HCT116 (cell line): ENCODE measurements around the gene SDSL. TPM values are rescaled to one million over a fixed set of nuclear protein-coding genes. Genes with fewer than 3 reads are reported as not detected.

Source experiments
- ATAC-seq: fragments of 200-7000 bp; cut with Tn5 transposase; 2 replicates; pipeline ENCODE4 v1.9.1; 2020; ENCODE audit warnings: mild to moderate bottlenecking, moderate library complexity
- BruUV-seq: library from RNA; stranded (reverse); fragments of 400-500 nt; replicated peaks from 2 replicates; lab custom pipeline; 2021; lab: Mats Ljungman, UMichigan
- CTCF ChIA-PET: fragments of 300-600 bp; sonication (Branson Sonifier 250); formaldehyde crosslinking; loops from one replicate; lab custom pipeline; 2021; ENCODE audit warnings: antibody characterized with exemption; lab: Charles Lee
- POLR2A ChIA-PET: fragments of 300-600, 350-600 bp; sonication (Branson Sonifier 250); formaldehyde crosslinking; loops from one replicate; lab custom pipeline; 2021; ENCODE audit warnings: antibody characterized with exemption; lab: Charles Lee
- RAD21 ChIA-PET, 2 experiments: fragments of 300-600 bp; sonication (Branson Sonifier 250); formaldehyde crosslinking; loops; one replicate each; lab custom pipeline; 2023; ENCODE audit warnings: low total read pairs in 2 of 2; ENCODE audit not compliant: uncharacterized antibody in 2 of 2, unreplicated experiment in 2 of 2, low non-redundant PET in 1 of 2; lab: Charles Lee
- DNase-seq: peaks from one replicate; pipeline ENCODE4 v3.0.0-alpha.2; 2010; ENCODE audit warnings: low read depth, low spot score
- H2AFZ ChIP-seq: fragments of 200-600 bp; shearing (Covaris generic), sonication (generic); 2 replicates; pipeline ENCODE4 v1.6.1; 2017; ENCODE audit warnings: low read depth, mixed run types, mixed read lengths, antibody characterized with exemption, low read length; ENCODE audit not compliant: poor library complexity, severe bottlenecking
- H3K27ac ChIP-seq: 2 replicates; pipeline ENCODE4 v1.5.1; 2012; ENCODE audit warnings: low read depth, low read length
- H3K27me3 ChIP-seq: fragments of 200-600 bp; sonication (generic); 2 replicates; pipeline ENCODE4 v1.6.1; 2016; ENCODE audit warnings: mixed run types, low read length, mixed read lengths; ENCODE audit not compliant: insufficient read depth
- H3K36me3 ChIP-seq, 2 experiments: fragments of 200-500 bp in 1 of 2; fragments of 200-600 bp in 1 of 2; sonication (Bioruptor generic) in 1 of 2; sonication (generic) in 1 of 2; 2 replicates each; pipeline versions ENCODE4 v1.5.1 to v1.6.1; 2014 to 2016; ENCODE audit warnings: low read length in 2 of 2, inconsistent platforms in 1 of 2, mixed read lengths in 1 of 2, mixed run types in 1 of 2; ENCODE audit not compliant: insufficient read depth in 2 of 2, control insufficient read depth in 1 of 2
- H3K4me1 ChIP-seq, 2 experiments: fragments of 200-600 bp in 1 of 2; sonication (generic) in 1 of 2; 2 replicates each; pipeline versions ENCODE4 v1.5.1 to v1.6.1; 2012 to 2017; ENCODE audit warnings: low read length in 2 of 2, inconsistent platforms in 1 of 2, mild to moderate bottlenecking in 1 of 2, mixed read lengths in 1 of 2, mixed run types in 1 of 2, moderate library complexity in 1 of 2; ENCODE audit not compliant: insufficient read depth in 2 of 2, control insufficient read depth in 1 of 2
- H3K4me2 ChIP-seq: fragments of 200-600 bp; sonication (generic); 2 replicates; pipeline ENCODE4 v1.6.1; 2017; ENCODE audit warnings: mixed run types, low read length, mixed read lengths
- H3K4me3 ChIP-seq, 2 experiments: fragments of 200-600 bp in 1 of 2; sonication (generic) in 1 of 2; replicated peaks in 1 of 2; 2 replicates each; pipeline ENCODE4 v1.5.1; 2011 to 2016; ENCODE audit warnings: low read length in 2 of 2, control low read depth in 1 of 2, low read depth in 1 of 2, mild to moderate bottlenecking in 1 of 2, mixed read lengths in 1 of 2, mixed run types in 1 of 2
- H3K79me2 ChIP-seq: fragments of 200-600 bp; sonication (generic); 2 replicates; pipeline ENCODE4 v1.6.1; 2017; ENCODE audit warnings: mild to moderate bottlenecking, mixed run types, low read length, moderate library complexity, mixed read lengths; ENCODE audit not compliant: insufficient read depth
- H3K9ac ChIP-seq: fragments of 200-600 bp; sonication (generic); 2 replicates; pipeline ENCODE4 v1.6.1; 2016; ENCODE audit warnings: low read length, mixed read lengths
- H3K9me2 ChIP-seq: fragments of 200-600 bp; sonication (generic), shearing (Covaris generic); 2 replicates; pipeline ENCODE4 v1.6.1; 2017; ENCODE audit warnings: mixed run types, mild to moderate bottlenecking, moderate library complexity; ENCODE audit not compliant: insufficient read depth
- H3K9me3 ChIP-seq, 2 experiments: fragments of 200-500 bp in 1 of 2; fragments of 200-600 bp in 1 of 2; sonication (Bioruptor generic) in 1 of 2; sonication (generic) in 1 of 2; 2 replicates each; pipeline ENCODE4 v1.6.1; 2014 to 2017; ENCODE audit warnings: low read length in 2 of 2, mixed read lengths in 2 of 2, inconsistent platforms in 1 of 2, low read depth in 1 of 2, mild to moderate bottlenecking in 1 of 2, mixed run types in 1 of 2, moderate library complexity in 1 of 2; ENCODE audit not compliant: control insufficient read depth in 1 of 2, insufficient read depth in 1 of 2
- H4K20me1 ChIP-seq: fragments of 200-600 bp; sonication (generic), shearing (Covaris generic); 2 replicates; pipeline ENCODE4 v1.6.1; 2017; ENCODE audit warnings: mixed run types, mild to moderate bottlenecking, moderate library complexity; ENCODE audit not compliant: insufficient read depth
- CBX3 ChIP-seq: IDR thresholded peaks from 2 replicates; pipeline ENCODE4 v1.6.1; 2012; ENCODE audit warnings: low read depth
- EGR1 ChIP-seq: IDR thresholded peaks from 2 replicates; pipeline ENCODE4 v1.6.1; 2012; ENCODE audit warnings: low read depth
- EZH2 ChIP-seq: fragments of 200-600 bp; sonication (generic); IDR thresholded peaks from 2 replicates; pipeline ENCODE4 v1.6.1; 2017; ENCODE audit warnings: antibody characterized with exemption, mixed run types
- EZH2phosphoT487 ChIP-seq: fragments of 200-600 bp; IDR thresholded peaks from 2 replicates; pipeline ENCODE4 v1.6.1; 2018; ENCODE audit warnings: antibody characterized with exemption, borderline replicate concordance
- JUND ChIP-seq: IDR thresholded peaks from 2 replicates; pipeline ENCODE4 v1.6.1; 2012
- POLR2A ChIP-seq: IDR thresholded peaks from 2 replicates; pipeline ENCODE4 v1.7.0; 2011; ENCODE audit warnings: borderline replicate concordance; ENCODE audit not compliant: insufficient read depth, insufficient read length; ENCODE audit errors: extremely low read depth
- POLR2AphosphoS5 ChIP-seq: IDR thresholded peaks from 2 replicates; pipeline ENCODE4 v1.6.1; 2011; ENCODE audit warnings: mild to moderate bottlenecking, low read depth, low read length, moderate library complexity
- RAD21 ChIP-seq: IDR thresholded peaks from 2 replicates; pipeline ENCODE4 v1.6.1; 2012; ENCODE audit warnings: low read depth, mild to moderate bottlenecking
- SP1 ChIP-seq: IDR thresholded peaks from 2 replicates; pipeline ENCODE4 v1.6.1; 2012; ENCODE audit warnings: low read depth
- SRF ChIP-seq: IDR thresholded peaks from 2 replicates; pipeline ENCODE4 v1.6.1; 2012; ENCODE audit warnings: low read depth
- TCF7L2 ChIP-seq: IDR thresholded peaks from 2 replicates; pipeline ENCODE4 v1.7.0; 2011; ENCODE audit warnings: borderline replicate concordance, inconsistent platforms; ENCODE audit not compliant: insufficient read depth, insufficient read length; ENCODE audit errors: extremely low read depth
- ZBTB33 ChIP-seq: IDR thresholded peaks from 2 replicates; pipeline ENCODE4 v1.6.1; 2011; ENCODE audit warnings: mild to moderate bottlenecking, low read length, moderate library complexity; ENCODE audit not compliant: insufficient replicate concordance; ENCODE audit errors: extremely low read depth
- ZFX ChIP-seq: fragments of 450-650 bp; IDR thresholded peaks from 2 replicates; pipeline ENCODE4 v1.6.1; 2017
- ZNF274 ChIP-seq: fragments of 200-500 bp; sonication (Bioruptor generic); IDR thresholded peaks from 2 replicates; pipeline ENCODE4 v1.6.1; 2014; ENCODE audit warnings: mild to moderate bottlenecking, low read depth, low read length, inconsistent platforms
- intact Hi-C: fragments of 100-400 bp; cut with micrococcal nuclease; formaldehyde crosslinking; loops from 2 replicates; pipeline ENCODE4 v1.10.0; 2022
- total RNA-seq: library from RNA; stranded (reverse); gene quantifications from one replicate; pipeline ENCODE4 v1.2.1, GENCODE V29; 2021; ENCODE audit not compliant: unreplicated experiment
- TF ChIP-seq, protein P1 (sequence below), 3 experiments: fragments of 200-600 bp in 1 of 3; sonication (generic) in 1 of 3; IDR thresholded peaks in 2 of 3; conservative IDR thresholded peaks in 1 of 3; 2 replicates each; pipeline ENCODE4 v1.5.1; 2012 to 2017; ENCODE audit warnings: low read depth in 2 of 3, low read length in 2 of 3, antibody characterized with exemption in 1 of 3, borderline replicate concordance in 1 of 3, control low read depth in 1 of 3, mild to moderate bottlenecking in 1 of 3, mixed read lengths in 1 of 3, mixed run types in 1 of 3, moderate library complexity in 1 of 3; ENCODE audit not compliant: insufficient read depth in 1 of 3
- TF ChIP-seq, protein P2 (sequence below): IDR thresholded peaks from 2 replicates; pipeline ENCODE4 v1.6.1; 2012

The SDSL gene
- total RNA-seq, 1 experiment from 2014 or later = 19.1 TPM

DNA sequence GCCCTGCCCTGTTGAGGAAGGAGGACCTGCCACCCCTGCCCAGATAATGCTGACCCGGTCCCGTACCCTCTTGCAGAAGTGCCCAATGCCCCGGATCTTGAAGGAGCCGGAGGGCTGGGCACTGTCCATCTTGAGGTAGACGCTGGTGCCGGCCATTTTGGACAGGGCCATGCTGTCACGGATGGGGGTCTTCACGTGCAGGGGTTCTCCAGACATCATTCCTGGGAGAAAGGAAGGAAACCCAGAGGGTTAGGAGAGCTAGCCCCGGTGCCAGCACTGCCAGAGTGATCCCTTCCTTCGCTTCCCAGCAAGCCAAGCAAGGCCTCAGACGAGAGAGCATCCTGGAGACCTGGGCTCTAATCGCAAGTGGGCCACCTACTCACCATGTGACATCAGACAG lies 22.7 kb upstream of the SDSL start:
- ATAC-seq = no peak
- Histone ChIP-seq H3K79me2 (no peaks in the 10 kb centered on the region), H3K9me2 (no peaks in the 10 kb centered on the region), H3K9ac (no peak overlapping the region), H3K36me3 (no peaks in the 10 kb centered on the region), H4K20me1 (no peaks in the 10 kb centered on the region), H3K4me3 (no peak overlapping the region), H3K9me3 (no peaks in the 10 kb centered on the region), H3K27ac (no peak overlapping the region), H2AFZ (no peak overlapping the region), H3K4me2 (no peak overlapping the region), H3K4me1 (peaks cover 0 to 6% of the 10 kb centered on the region in 2 experiments; a peak in 2 of 4 replicates), H3K27me3 (no peaks in the 10 kb centered on the region)
- ChIA-PET CTCF (no interaction called here), RAD21 (no interaction called here), POLR2A (no interaction called here)
- intact Hi-C loops = no loop called here
- TF ChIP-seq ZBTB33 = no peak
- TF ChIP-seq ZNF274 = no peak
- TF ChIP-seq, protein P1, sequence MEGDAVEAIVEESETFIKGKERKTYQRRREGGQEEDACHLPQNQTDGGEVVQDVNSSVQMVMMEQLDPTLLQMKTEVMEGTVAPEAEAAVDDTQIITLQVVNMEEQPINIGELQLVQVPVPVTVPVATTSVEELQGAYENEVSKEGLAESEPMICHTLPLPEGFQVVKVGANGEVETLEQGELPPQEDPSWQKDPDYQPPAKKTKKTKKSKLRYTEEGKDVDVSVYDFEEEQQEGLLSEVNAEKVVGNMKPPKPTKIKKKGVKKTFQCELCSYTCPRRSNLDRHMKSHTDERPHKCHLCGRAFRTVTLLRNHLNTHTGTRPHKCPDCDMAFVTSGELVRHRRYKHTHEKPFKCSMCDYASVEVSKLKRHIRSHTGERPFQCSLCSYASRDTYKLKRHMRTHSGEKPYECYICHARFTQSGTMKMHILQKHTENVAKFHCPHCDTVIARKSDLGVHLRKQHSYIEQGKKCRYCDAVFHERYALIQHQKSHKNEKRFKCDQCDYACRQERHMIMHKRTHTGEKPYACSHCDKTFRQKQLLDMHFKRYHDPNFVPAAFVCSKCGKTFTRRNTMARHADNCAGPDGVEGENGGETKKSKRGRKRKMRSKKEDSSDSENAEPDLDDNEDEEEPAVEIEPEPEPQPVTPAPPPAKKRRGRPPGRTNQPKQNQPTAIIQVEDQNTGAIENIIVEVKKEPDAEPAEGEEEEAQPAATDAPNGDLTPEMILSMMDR (IDR thresholded peaks at IDR 0.05 in 2 of 3, conservative IDR thresholded peaks at IDR 0.05 in 1 of 3; ENCODE audit: borderline replicate concordance in 1 of 3, insufficient read depth in 1 of 3, low read depth in 2 of 3, low read length in 2 of 3) = no peak
- no peak for DNase-seq
- BruUV-seq = no TSS peak

DNA sequence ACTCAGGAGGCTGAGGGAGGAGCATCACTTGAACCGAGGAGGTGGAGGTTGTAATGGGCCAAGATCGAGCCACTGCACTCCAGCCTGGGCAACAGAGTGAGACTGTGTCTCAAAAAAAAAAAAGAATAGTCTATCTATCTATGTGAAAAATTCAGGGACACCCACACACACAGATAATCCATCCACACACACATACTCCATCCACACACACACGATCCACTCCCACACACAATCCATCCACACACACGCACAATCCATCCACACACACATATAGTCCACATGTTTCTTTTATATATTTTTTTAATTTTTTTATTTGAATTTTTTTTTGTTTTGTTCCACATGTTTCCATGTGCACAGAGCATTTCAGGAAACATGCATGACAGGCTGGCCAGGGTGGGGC lies 21.8 kb upstream of the SDSL start:
- no peak overlapping the region for H3K9ac ChIP-seq
- ATAC-seq (no peak), DNase-seq (no peak)
- H2AFZ ChIP-seq = no peak overlapping the region
- no peaks in the 10 kb centered on the region for H3K27me3 ChIP-seq
- H4K20me1 ChIP-seq = no peaks in the 10 kb centered on the region
- H3K9me2 ChIP-seq = no peaks in the 10 kb centered on the region
- no peak overlapping the region for H3K27ac ChIP-seq
- ChIA-PET CTCF (no interaction called here), RAD21 (no interaction called here), POLR2A (interaction anchor here (0.6 kb wide), 1 partner anchor 37 kb away, joined by 3 read pairs; no protein-coding TSS in a partner anchor)
- H3K9me3 ChIP-seq = no peaks in the 10 kb centered on the region
- peaks cover 0 to 6% of the 10 kb centered on the region in 2 experiments; a peak in 2 of 4 replicates for H3K4me1 ChIP-seq
- H3K4me3 ChIP-seq = no peak overlapping the region
- no TSS peak for BruUV-seq
- H3K4me2 ChIP-seq = no peak overlapping the region
- no peaks in the 10 kb centered on the region for H3K79me2 ChIP-seq
- intact Hi-C loops = no loop called here
- no peaks in the 10 kb centered on the region for H3K36me3 ChIP-seq
- TF ChIP-seq JUND = no peak
- no peak for TF ChIP-seq EGR1
- TF ChIP-seq, protein P2, sequence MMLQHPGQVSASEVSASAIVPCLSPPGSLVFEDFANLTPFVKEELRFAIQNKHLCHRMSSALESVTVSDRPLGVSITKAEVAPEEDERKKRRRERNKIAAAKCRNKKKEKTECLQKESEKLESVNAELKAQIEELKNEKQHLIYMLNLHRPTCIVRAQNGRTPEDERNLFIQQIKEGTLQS = no peak
- TF ChIP-seq SRF = no peak
- TF ChIP-seq EZH2 = no peak
- no peak for TF ChIP-seq TCF7L2
- no peak for TF ChIP-seq POLR2AphosphoS5
- no peak for TF ChIP-seq EZH2phosphoT487
- no peak for TF ChIP-seq CBX3
- TF ChIP-seq SP1 = no peak
- no peak for TF ChIP-seq ZFX
- no peak for TF ChIP-seq POLR2A
- TF ChIP-seq RAD21 = no peak
